GM19372 (cell line): ENCODE results near the gene SDF2.
"Not testable (repeated sequence)": the region's sequence is repeated elsewhere in the genome, so short reads cannot be mapped to it uniquely, and the experiment has no call there.

Experiments
- ATAC-seq: cut with Tn5 transposase; IDR thresholded peaks from one replicate; pipeline ENCODE4 v1.9.1; 2021; ENCODE audit warnings: mild to moderate bottlenecking, low read depth, moderate library complexity; ENCODE audit not compliant: unreplicated experiment

SDF2 gene

DNA sequence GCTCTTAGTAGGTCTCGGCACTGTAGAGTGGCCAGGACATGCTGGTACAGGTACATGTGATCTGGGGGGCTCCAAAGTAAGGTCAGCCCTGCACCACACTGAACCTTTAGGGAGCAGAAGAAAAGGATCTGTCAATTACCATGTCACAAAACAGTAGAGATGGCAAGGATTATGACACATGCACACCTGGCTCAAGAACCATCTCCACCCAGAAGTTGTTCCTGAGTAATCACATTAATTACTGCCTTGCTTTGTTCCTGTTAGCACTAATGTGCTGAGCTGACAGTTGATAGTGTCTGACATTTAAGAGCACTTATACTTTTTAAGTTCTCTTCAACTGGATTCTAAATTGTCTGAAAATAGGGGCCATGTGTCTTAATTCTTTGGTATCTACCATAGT is 26.2 kb downstream of the SDF2 start:
- no peak for ATAC-seq

DNA sequence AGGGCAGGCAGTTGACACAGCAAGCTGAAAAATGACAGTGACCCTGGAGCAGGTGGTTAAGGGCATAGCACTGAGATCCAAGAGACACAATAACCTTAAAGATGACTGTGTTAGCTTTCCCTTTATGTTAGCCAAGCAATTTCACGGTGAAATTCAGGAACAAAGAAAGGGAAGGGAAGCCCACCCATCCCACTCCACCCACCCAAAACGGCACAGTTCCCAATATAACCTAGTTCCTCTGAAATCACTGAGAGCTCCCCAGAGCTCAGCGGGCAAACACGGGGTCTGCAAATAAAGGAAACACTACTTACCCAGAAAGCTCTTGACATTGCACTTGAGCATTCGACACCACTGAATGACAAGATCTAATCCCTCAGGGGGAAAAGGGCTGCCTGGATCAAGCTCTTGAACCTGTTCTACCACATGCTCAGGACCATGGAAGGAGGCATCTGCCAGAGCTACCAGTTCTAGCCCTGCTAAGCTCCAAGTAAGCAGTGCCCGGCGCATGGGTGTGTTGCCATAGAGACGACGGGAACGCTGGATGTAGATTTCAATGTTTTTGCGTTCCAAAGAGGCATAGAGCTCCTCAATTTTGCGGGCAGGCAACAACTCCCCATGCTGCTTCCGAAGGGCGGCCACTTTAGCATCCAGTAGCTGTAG is 27.4 kb downstream of the SDF2 start:
- no peak for ATAC-seq

DNA sequence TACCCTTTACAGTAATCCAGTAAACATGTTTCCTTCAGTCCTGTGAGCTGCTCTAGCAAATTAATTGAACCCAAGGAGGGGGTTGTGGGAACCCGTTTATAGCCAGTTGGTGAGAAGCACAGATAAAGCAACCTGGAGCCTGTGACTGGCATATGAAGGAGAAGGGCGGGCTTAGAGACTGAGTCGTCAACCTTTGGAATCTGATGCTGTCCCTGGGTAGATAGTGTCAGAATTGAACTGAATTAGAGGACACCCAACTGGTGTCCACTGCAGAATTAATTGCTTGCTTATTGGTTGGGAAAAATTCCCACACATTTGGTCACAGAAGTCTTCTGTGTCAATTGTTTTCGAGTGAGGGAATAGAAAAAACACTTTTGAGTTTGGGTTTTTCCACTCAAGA is 34.9 kb downstream of the SDF2 start:
- ATAC-seq: no peak

DNA sequence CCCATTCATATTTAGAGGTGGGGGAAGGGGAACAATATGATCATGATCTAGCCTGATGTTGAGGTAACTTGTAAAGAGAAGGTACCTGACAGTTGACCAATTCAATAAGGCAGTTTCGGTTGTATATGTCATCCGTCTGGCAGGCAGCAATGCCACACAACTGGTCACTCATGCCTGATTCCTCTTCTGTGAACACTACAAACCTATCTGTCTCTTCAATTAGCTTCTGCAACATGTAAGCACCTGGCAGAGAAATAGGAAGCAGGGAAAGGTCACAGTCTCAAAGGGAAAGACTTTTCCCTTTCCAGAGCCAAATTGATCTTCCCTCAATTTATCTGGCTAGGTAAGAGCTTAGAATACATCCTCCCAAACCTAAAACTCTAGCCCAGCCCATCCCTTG is 37.6 kb downstream of the SDF2 start:
- no peak for ATAC-seq

DNA sequence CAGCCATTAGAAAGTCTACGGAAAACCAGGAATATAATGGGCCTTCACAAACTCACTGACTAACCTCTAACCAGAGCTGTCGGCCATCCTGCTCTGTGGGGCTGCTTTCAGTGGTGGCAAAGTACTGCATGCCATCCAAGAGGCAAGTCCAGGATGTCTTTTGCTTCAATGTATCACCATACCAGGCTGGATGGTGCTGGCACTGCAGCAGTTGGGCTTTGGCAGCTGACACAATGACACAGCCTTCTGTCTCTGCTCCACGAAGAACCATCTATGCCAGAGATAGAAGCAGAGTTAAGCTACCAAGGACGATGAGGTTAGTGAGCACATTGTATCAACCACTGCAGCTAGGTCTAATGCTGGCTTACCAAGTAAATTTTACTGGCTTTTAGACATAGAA is 38.0 kb downstream of the SDF2 start:
- ATAC-seq: no peak

DNA sequence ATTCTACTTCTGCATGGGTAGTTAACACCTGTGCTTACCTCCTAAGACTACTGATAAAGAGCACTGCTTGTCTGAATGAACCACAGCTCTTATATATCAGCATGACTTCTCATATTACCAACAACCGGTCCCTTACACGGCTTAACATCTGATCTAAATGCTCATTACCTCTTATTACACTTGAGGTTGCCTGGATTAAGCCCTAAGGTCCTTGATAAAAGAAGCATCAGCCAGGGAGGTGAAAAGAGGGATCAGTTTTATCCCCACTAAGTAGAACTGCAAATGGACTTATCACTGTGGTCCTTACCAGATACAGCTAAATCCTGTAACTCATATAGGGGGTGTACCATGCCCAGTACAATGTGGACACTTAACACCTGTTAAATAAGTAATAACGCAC is 39.5 kb downstream of the SDF2 start:
- no peak for ATAC-seq

DNA sequence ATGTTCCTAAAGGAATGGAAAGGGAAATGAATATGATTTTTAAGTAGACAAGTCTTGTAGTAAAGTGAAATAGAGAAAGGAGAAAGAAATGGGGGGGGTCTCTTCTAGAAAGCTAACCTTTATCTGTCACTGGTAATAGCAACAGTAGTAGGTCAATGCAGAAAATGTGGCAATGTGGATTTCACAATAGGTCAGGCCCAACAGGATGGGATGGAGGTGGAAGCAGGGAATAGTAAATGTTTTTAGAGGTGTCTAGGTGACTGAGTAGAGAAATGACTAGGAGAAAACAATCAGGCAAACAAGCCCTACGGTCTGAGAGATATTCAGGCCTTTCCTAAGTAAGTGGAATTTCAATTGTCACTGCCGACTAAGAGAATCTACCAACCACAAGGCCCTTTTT is 41.7 kb downstream of the SDF2 start:
- no peak for ATAC-seq

DNA sequence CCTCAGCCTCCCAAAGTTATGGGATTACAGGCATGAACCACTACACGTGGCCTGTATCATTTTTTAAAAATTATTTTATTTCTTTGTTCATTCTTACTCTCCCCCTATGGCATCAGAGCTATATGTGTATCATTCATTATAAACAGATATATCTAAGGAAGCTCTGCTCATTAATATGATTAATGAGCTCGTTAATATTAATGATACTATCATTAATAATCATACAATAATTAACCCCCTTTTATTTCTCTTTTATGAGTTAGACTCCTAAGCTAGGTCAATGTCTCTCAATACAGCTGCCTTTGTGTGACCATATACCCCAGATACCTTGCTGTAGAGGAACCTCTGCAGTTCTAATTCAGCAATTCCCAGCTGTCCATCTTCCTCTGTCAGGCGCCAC is 43.2 kb downstream of the SDF2 start:
- ATAC-seq: no peak

DNA sequence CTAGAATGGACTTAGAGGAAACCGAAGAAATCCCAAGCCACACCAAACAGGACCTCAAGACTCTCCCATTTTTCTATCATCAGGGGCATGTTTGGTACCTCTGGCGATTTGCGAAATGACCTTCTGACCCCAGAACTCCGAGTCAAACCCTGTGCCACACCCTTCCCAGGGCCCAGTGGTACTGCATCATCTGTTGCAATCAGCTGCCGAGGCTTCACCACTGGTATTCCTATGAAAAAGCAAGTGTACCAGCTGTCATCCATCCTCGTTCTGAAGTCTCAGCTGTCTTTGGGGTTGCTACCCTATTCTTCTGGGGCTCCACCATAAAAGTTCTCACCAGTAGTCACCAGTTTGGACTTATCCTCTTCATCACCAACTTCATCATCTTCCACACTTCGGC is 45.4 kb downstream of the SDF2 start:
- no peak for ATAC-seq

DNA sequence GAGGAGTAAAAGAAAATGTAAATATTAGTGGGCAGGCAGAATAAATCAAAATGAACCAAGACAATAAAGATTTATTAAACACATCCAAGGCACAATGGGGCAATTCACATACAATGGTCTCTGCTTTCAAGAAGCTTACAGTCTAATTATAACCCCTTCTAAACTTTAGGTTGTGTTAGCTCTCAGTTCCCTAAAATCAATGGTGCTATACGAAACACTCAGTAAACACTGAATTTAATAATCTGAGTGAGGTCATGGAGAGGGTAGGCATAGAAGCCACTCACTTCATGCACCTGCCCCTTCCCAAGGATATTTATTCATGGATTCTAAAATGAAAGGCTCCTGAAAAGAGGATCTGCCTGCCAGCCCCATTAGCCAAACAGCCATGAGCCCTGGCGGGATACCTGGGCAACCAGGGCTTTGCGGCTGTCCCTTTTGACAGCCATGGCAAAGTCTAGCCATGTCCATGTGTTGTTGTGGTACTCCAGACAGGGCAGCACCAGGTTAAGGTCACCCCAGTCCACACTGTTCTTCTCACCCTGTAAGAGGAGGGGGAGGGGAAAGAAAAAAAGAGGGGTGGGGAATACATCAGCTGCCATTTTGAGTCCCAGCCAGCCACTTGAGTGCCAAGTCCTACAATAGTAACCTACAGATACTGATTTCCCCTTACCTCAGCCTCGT is 46.3 kb downstream of the SDF2 start:
- ATAC-seq: no peak

DNA sequence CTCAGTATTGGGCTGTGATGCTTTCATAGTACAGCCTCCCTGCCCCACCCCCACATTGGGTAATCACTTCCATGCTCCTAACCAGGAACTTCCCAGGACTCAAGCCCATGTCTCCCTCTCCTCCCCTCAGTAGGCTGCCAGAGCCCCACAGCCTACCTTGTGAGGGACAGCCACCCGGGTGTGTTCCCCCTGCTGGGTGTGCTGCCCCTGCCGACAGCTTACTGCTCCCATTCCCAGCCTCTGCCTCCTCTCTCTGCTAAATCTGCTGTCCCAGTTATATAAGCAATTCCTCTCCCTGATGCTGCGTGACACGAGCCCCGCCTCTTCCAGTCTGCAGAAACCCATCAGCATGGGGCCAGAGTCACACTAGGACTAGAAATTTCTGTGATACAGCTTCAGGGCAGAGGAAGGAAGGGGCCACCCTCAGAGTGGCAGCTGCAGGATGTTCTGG is 47.8 kb downstream of the SDF2 start, which contains the start of gene RSKR:
Gene RSKR, minus strand, starts transcription at position 255 of the 451 bp plus-strand sequence. Its CDS starts 24 bp downstream, at position 231.
- no peak for ATAC-seq

DNA sequence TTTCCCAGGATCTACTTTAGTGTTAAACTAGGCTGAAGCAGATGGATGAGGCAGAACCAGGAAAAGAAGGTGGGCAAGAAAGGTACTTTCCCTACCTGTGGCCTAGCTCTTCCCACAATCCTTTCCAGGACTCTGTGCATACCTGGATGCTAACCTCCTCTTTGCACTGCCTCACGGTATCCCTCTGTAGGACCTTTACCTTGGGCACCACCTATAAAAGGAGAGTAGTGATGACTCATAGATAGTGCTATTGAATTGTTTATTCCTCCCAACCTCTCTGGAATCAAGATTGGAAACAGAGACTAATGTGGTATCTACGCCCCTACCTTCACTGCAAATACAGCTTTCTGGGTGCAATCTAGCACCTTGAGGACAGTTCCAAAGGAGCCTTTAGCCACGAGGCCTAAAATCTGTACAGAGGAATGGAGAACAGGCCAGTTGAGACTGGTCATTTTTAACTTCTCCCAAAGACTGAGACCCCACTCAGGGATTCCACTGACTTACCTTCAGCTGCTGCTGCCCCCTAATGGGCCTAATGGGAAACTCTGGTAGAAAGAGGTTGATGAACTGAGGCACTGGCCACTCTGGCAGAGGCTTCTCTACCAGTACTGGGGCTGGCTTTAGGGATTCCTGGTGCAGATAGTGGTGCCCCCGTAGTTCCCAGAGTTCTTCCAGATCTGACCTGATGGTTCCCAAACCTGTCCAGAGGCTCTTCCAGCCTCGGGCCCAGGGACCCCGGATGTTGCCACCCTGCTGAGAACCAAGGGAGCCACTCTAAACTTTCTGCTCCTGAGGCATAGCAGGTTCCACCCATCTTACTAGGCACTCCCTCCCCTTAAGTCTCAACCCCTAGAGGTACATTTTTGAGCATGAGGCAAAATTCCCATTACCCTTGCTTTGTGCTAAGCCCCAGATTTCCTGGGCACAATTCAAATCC is 48.5 kb downstream of the SDF2 start:
- ATAC-seq: no peak

DNA sequence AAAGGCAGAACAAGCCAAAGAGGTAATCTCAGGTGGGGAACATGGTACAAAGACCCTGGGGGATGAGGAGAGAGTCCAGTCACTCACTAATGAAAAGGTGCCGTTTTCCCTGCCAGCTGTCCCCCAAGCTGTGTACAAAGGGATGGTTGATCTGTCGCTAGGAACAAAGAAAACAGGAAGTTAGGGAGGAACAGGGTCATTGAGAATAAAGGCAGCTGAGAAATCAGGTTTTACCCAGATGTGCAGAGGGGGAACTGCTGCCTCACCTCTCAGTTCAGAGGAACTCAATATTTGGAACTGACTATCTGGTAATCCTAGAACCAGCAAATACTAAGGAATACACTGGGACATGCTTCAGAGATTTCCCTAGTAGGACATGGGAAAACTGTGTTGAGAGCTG is 49.2 kb downstream of the SDF2 start:
- no peak for ATAC-seq

DNA sequence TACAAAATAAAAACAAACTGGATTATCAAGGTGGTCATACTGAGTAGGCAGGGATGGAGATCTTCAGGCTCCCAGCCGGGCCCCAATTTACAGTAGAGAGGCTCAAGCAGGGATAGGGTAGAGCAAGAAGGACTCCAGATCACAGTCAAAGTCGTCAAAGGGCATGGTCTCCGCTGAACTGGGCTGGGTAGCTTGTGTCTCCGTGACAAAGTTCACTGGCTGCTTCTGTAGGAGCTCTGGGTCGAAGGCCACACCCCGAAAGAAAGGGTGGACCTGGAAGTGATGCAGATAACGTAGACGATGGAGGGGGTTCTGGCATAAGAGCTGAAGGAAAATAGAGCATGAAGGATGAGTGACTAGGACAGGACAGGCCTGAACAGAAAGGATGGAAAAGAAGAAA is 51.3 kb downstream of the SDF2 start:
- ATAC-seq: no peak

DNA sequence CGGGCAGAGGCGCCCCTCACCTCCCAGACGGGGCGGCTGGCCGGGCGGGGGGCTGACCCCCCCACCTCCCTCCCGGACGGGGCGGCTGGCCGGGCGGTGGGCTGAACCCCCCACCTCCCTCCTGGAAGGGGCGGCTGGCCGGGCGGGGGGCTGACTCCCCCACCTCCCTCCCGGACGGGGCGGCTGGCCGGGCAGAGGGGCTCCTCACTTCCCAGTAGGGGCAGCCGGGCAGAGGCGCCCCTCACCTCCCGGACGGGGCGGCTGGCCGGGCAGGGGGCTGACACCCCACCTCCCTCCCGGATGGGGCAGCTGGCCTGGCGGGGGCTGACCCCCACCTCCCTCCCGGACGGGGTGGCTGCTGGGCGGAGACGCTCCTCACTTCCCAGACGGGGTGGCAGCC is 57.7 kb downstream of the SDF2 start:
- not testable (repeated sequence) for ATAC-seq

DNA sequence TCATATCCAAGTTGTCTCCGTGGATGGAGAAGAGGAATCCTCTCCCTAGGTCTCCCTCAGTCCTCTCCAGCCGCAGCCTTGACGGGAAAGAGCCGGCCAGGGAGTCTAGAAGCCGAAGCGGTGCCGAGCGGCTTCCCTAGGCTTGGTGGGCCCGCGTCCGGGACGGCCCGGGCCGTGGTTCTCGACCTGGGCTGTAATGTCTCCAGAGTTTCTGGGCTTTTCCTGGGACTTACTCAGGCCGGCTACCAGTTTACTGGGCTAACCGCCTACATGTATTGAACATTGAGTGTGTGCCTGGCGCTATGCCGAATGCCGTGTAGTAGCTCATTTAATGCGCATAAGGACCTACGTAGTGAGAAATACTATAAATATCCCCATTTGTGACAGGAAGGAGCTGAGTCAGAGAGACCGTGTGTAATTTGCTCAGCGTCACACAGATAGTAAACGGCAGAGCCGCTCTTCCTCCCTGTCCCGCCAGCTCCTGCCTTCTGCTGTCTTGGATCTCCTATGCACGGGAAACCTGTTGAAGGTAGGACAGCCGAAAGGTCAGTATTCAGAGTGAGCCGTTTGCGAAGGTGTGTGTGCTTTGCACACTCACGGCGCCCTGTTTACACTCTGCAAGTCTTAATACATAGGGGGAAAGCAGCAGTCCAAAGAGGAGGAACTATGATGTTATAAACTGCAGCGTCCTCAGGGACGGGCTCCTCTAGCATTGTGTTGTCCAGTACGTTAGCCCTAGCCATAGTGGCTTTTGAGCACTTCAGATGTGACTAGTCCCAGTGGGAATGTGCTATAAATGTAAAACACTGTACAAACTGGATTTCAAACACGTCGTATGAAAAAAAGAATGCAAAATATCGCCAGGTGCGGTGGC is 62.2 kb downstream of the SDF2 start:
- peak; percentile 40 for ATAC-seq

DNA sequence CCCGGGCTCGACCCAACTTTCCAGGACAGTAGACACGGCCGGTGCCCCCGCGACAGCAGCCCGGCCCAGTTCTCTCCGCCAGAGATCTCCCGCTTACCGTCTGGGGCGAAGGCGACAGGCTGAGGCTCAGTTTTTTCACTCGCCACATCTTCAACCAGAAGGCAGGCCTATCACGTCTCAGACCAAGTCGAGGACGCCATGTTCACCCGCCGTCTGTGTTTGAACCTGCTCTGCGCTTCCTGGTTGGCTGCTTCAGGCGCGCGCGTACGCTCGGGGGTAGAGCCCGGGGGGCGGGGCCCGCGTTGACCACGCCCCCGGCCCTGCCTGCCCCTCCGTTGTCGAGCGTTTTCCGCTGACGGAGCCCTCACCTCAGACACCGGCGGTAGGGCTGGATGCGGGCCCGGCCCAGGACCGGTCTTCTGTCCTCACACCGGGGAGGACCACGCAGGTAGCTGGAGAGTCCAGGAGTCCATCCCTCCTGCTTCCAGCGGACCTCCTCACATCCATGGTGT is 62.9 kb downstream of the SDF2 start, which contains the start of gene SPAG5:
Gene SPAG5, minus strand, starts transcription at position 227 of the 512 bp plus-strand sequence. Its CDS starts 79 bp downstream, at position 148.
- ATAC-seq: peak; percentile 83

DNA sequence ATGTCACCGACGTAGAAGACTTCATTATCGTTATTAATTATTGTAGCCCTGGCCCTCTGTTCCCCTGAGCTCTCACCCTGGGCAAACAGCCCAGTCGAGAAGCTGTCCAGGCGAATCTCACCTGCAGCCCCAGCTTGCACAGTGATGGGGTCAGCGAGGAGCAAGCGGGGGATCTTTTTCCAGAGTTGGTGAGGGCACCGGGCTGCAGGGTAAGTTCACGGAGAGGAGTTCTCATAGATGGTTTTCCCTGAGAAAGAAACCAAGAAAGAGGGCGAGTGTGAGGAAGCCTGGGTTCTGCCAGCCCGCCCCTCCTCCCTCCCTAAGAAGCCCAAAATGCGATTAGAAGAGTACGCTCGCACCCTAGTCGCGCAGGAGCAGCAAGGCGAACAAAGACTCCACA is 63.3 kb downstream of the SDF2 start:
- ATAC-seq: no peak
